Stimulated activated naive CD8-positive, alpha-beta T cell treated with anti-CD3 and anti-CD28 coated beads, Interleukin-15, amount 100 ng/mL, for 72 hours (primary cell): ENCODE results near the gene CYSTM1.

Source experiments
- ATAC-seq: fragments of 150-1000 bp; cut with Tn5 transposase; 2 replicates; pipeline ENCODE4 v1.10.0; 2021; ENCODE audit warnings: mild to moderate bottlenecking, moderate library complexity
- DNase-seq, 2 donors: peaks; one replicate each; pipeline ENCODE4 v3.0.0; 2021 to 2022
- H3K27ac Mint-ChIP-seq, 2 donors: one replicate each; pipeline ENCODE4 v1.8.0; 2022; ENCODE audit warnings: mild to moderate bottlenecking in 2 of 2, mixed read lengths in 2 of 2, moderate library complexity in 2 of 2
- H3K27me3 Mint-ChIP-seq: one replicate; pipeline ENCODE4 v1.8.0; 2022; ENCODE audit warnings: mixed read lengths
- H3K4me1 Mint-ChIP-seq: one replicate; pipeline ENCODE4 v1.8.0; 2022; ENCODE audit warnings: mild to moderate bottlenecking, mixed read lengths
- H3K4me3 Mint-ChIP-seq, 2 donors: one replicate each; pipeline ENCODE4 v1.8.0; 2022; ENCODE audit warnings: mild to moderate bottlenecking in 2 of 2, mixed read lengths in 2 of 2, moderate library complexity in 1 of 2
- H3K9me3 Mint-ChIP-seq, 2 donors: one replicate each; pipeline ENCODE4 v1.8.0; 2022; ENCODE audit warnings: mixed read lengths in 2 of 2

The CYSTM1 gene

DNA sequence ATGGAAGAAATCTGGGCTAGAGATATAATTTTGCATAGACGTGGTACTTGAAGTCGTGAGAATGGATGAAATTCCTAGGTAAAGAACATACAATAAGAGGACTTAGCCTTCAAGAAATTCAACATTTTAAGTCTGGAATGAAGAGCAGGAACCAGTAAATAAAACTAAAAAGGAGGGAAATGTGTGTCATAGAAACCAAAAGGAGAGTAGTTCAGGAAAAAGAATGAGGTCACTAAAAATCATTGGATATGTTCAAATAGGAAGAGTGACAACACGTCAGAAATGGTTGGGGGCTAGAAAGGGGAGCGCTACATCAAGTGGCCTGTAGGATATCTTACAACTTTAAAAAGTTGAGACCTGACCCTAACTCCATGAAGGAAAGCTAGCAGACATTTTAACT, 83.9 kb downstream of the CYSTM1 start:
- Mint-ChIP-seq H3K9me3 (no peaks in the 10 kb centered on the region), H3K27ac (peak overlapping the region; percentile 38 to 55), H3K27me3 (no peaks in the 10 kb centered on the region), H3K4me3 (no peak overlapping the region), H3K4me1 (peaks cover 36% of the 10 kb centered on the region)
- ATAC-seq (no peak), DNase-seq (no peak)

GRCh38 chr5:140259500-140259899, 84.5 kb downstream of the CYSTM1 start:
- no peak for DNase-seq
- Mint-ChIP-seq H3K27me3 (no peaks in the 10 kb centered on the region), H3K9me3 (no peaks in the 10 kb centered on the region), H3K27ac (peak overlapping the region; percentile 8 to 55), H3K4me1 (peaks cover 36% of the 10 kb centered on the region), H3K4me3 (peak overlapping the region in 1 of 2 donors; percentile 21)
- peak; percentile 86 for ATAC-seq

DNA sequence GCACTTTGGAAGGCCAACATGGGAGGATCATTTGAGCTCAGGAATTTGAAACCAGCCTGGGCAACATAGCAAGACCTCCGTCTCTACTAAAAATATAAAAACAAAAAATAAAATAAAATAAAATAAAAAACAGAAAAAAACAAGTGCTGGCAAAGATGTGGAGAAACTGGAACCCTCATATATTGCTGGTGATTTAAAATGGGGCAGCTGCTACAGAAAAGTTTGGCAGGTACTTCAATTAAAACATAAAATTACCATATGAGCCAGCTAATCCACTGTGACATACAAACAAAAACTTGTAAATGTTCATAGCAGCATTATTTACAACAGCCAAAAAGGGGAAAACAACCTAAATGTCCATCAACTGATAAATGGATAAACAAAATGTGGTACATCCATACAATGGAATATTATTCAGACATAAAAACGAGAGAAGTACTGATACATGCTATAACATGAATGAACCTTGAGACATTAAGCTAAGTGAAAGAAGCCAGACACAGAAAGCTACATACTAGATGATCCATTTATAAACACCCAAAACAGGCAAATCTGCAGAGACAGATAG, 85.2 kb downstream of the CYSTM1 start:
- no peaks in the 10 kb centered on the region for H3K27me3 Mint-ChIP-seq
- no peak overlapping the region for H3K4me3 Mint-ChIP-seq
- no peak overlapping the region for H3K27ac Mint-ChIP-seq
- H3K4me1 Mint-ChIP-seq = peaks cover 39% of the 10 kb centered on the region
- no peak for ATAC-seq
- DNase-seq = no peak
- no peaks in the 10 kb centered on the region for H3K9me3 Mint-ChIP-seq

GRCh38 chr5:140261403-140262171, 86.6 kb downstream of the CYSTM1 start:
- peaks cover 53% of the 10 kb centered on the region for H3K4me1 Mint-ChIP-seq
- H3K27ac Mint-ChIP-seq = no peak overlapping the region
- ATAC-seq (peak; percentile 37), DNase-seq (no peak)
- no peaks in the 10 kb centered on the region for H3K9me3 Mint-ChIP-seq
- H3K4me3 Mint-ChIP-seq = no peak overlapping the region
- no peaks in the 10 kb centered on the region for H3K27me3 Mint-ChIP-seq

GRCh38 chr5:140262221-140262620, 87.2 kb downstream of the CYSTM1 start:
- DNase-seq (no peak), ATAC-seq (no peak)
- no peaks in the 10 kb centered on the region for H3K27me3 Mint-ChIP-seq
- H3K9me3 Mint-ChIP-seq = no peaks in the 10 kb centered on the region
- peaks cover 58% of the 10 kb centered on the region for H3K4me1 Mint-ChIP-seq
- H3K27ac Mint-ChIP-seq = no peak overlapping the region
- H3K4me3 Mint-ChIP-seq = no peak overlapping the region

- Mint-ChIP-seq H3K4me3 (no peak overlapping the region), H3K27ac (no peak overlapping the region), H3K4me1 (peaks cover 58% of the 10 kb centered on the region), H3K9me3 (no peaks in the 10 kb centered on the region), H3K27me3 (no peaks in the 10 kb centered on the region)
- DNase-seq = no peak
- ATAC-seq = no peak
Observed at GRCh38 chr5:140262839-140263238, 87.9 kb downstream of the CYSTM1 start.

DNA sequence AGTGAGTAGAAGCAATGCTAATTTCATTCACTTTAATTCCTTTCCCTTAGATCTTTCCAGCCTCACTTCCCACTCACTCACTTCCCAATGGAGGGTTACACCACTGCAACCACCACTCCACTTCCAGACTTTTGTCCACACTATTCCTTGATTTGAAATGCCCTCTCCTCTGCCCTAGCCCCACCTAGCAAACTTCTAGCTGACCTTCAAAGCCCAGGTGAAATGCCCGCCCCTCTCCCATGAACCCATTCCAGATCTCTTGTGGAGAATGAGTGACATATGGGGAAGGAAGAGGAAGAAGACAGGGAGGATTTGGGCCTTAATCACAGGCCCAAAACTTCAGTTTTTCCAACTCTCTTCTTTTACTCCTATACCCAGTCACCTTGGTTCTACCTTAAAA, 90.9 kb downstream of the CYSTM1 start:
- ATAC-seq (no peak), DNase-seq (no peak)
- Mint-ChIP-seq H3K27me3 (no peaks in the 10 kb centered on the region), H3K9me3 (no peaks in the 10 kb centered on the region), H3K4me3 (peak overlapping the region; percentile 33 to 47), H3K27ac (no peak overlapping the region), H3K4me1 (peaks cover 47% of the 10 kb centered on the region)

- DNase-seq (no peak), ATAC-seq (peak; percentile 42)
- H3K27ac Mint-ChIP-seq = peak overlapping the region in 1 of 2 donors; percentile 47
- H3K9me3 Mint-ChIP-seq = no peaks in the 10 kb centered on the region
- H3K4me3 Mint-ChIP-seq = peak overlapping the region; percentile 33 to 50
- H3K4me1 Mint-ChIP-seq = peaks cover 42% of the 10 kb centered on the region
- H3K27me3 Mint-ChIP-seq = no peaks in the 10 kb centered on the region
Observed at GRCh38 chr5:140266471-140267200, 91.6 kb downstream of the CYSTM1 start.

DNA sequence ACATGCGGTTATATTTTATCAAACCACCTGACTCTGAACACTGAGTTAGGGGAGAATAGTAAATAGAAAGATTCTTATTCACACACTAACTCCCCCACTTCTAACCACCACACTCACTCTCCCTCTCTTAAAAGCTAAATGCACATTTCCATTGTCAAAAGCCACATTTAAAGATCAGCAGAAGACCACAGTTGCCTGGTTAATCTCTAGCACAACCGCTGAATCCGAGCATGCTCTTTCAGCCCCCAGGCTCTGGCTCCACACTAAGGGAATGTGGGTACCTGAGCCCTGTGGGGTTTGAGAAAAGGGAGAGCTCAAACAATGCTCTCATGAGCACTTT, 92.2 kb downstream of the CYSTM1 start:
- peak; percentile 75 for ATAC-seq
- Mint-ChIP-seq H3K4me3 (peak overlapping the region; percentile 50 to 56), H3K9me3 (no peaks in the 10 kb centered on the region), H3K4me1 (peaks cover 39% of the 10 kb centered on the region), H3K27me3 (no peaks in the 10 kb centered on the region), H3K27ac (peak overlapping the region in 1 of 2 donors; percentile 11)
- DNase-seq = no peak

- ATAC-seq = no peak
Observed at GRCh38 chr5:140267559-140268018, 92.6 kb downstream of the CYSTM1 start.

GRCh38 chr5:140270008-140270407, 95.0 kb downstream of the CYSTM1 start:
- H3K27me3 Mint-ChIP-seq = no peaks in the 10 kb centered on the region
- ATAC-seq = no peak
- peaks cover 52% of the 10 kb centered on the region for H3K4me1 Mint-ChIP-seq
- DNase-seq = no peak
- H3K9me3 Mint-ChIP-seq = no peaks in the 10 kb centered on the region
- no peak overlapping the region for H3K27ac Mint-ChIP-seq
- no peak overlapping the region for H3K4me3 Mint-ChIP-seq

More at GRCh38 chr5:140267559-140268018, 92.6 kb downstream of the CYSTM1 start:
- DNase-seq = no peak
- no peaks in the 10 kb centered on the region for H3K27me3 Mint-ChIP-seq
- H3K4me3 Mint-ChIP-seq = peak overlapping the region; percentile 50 to 56
- H3K4me1 Mint-ChIP-seq = peaks cover 39% of the 10 kb centered on the region
- H3K27ac Mint-ChIP-seq = no peak overlapping the region
- no peaks in the 10 kb centered on the region for H3K9me3 Mint-ChIP-seq

GRCh38 chr5:140273401-140273877, 98.5 kb downstream of the CYSTM1 start:
- Mint-ChIP-seq H3K27ac (no peak overlapping the region), H3K4me3 (no peak overlapping the region), H3K4me1 (peaks cover 35% of the 10 kb centered on the region), H3K27me3 (no peaks in the 10 kb centered on the region), H3K9me3 (no peaks in the 10 kb centered on the region)
- DNase-seq (no peak), ATAC-seq (no peak)

DNA sequence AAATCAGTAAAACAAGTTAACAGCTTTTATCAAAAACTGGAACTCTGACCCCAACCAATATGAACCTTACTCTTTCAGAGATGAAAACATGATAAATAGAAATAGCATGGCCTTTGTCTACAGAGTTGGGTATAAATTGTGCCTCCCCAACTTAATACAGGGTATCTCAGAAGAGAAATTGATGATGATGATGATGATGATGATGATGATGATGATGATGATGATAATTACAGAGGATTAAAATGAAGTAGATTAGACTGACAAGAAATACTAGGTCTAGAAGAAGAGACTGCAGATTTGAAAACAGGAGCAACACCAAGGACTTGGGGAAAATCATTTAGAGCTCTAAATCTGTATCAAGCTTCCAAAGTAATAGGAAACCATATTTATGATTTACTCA, 100.8 kb downstream of the CYSTM1 start:
- H3K27ac Mint-ChIP-seq = no peak overlapping the region
- H3K27me3 Mint-ChIP-seq = no peaks in the 10 kb centered on the region
- H3K9me3 Mint-ChIP-seq = no peaks in the 10 kb centered on the region
- DNase-seq (no peak), ATAC-seq (no peak)
- peaks cover 35% of the 10 kb centered on the region for H3K4me1 Mint-ChIP-seq
- H3K4me3 Mint-ChIP-seq = no peak overlapping the region

- ATAC-seq (no peak), DNase-seq (no peak)
- no peaks in the 10 kb centered on the region for H3K27me3 Mint-ChIP-seq
- H3K4me3 Mint-ChIP-seq = no peak overlapping the region
- peaks cover 21% of the 10 kb centered on the region for H3K4me1 Mint-ChIP-seq
- H3K27ac Mint-ChIP-seq = no peak overlapping the region
- H3K9me3 Mint-ChIP-seq = no peaks in the 10 kb centered on the region
Observed at GRCh38 chr5:140282266-140282665, 107.3 kb downstream of the CYSTM1 start.

GRCh38 chr5:140284013-140284412, 109.0 kb downstream of the CYSTM1 start:
- Mint-ChIP-seq H3K4me3 (no peak overlapping the region), H3K27ac (no peak overlapping the region), H3K4me1 (peaks cover 14% of the 10 kb centered on the region), H3K27me3 (no peaks in the 10 kb centered on the region), H3K9me3 (no peaks in the 10 kb centered on the region)
- ATAC-seq (no peak), DNase-seq (no peak)

DNA sequence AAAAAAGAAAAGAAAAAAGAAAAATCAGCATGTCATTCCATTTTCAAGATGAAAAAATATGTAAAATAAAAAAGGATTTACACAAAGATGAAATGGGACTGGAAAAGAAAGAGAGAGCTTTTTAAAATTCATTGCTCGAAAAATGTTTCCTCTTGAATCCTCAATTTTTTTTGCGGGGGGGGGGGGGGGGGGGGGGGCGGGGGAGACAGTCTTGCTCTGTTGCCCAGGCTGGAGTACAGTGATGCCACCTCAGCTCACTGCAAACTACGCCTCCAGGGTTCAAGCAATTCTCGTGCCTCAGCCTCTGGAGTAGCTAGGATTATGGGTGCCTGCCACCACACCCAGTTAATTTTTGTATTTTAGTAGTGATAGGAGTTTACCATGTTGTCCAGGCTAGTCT, 111.4 kb downstream of the CYSTM1 start:
- no peak overlapping the region for H3K4me3 Mint-ChIP-seq
- H3K27me3 Mint-ChIP-seq = no peaks in the 10 kb centered on the region
- no peaks in the 10 kb centered on the region for H3K9me3 Mint-ChIP-seq
- no peak for DNase-seq
- H3K4me1 Mint-ChIP-seq = peaks cover 21% of the 10 kb centered on the region
- ATAC-seq = no peak
- H3K27ac Mint-ChIP-seq = no peak overlapping the region
